ENCODE results near the gene CD151. TPM values are rescaled to one million over a fixed set of nuclear protein-coding genes. Genes with fewer than 3 reads are reported as not detected.

CD151 gene
- total and polyA plus RNA-seq, 2 experiments from 2014 or later = 62.9 to 109 TPM

- no peak overlapping the region for H3K4me3 ChIP-seq
- peaks cover 24% of the 10 kb centered on the region for H3K27me3 Mint-ChIP-seq (ENCODE audit: insufficient read depth, low read depth, poor library complexity)
- H3K27me3 ChIP-seq (ENCODE audit: insufficient read depth) = no peaks in the 10 kb centered on the region
- no peak overlapping the region for H3K27ac ChIP-seq (ENCODE audit: low read depth)
- no peaks in the 10 kb centered on the region for H3K79me2 ChIP-seq (replicated peaks; ENCODE audit: insufficient read depth)
- no peak overlapping the region for H2AFZ ChIP-seq
- no peak overlapping the region for H3K4me2 ChIP-seq
- H3K36me3 Mint-ChIP-seq (ENCODE audit: low read depth) = peaks cover 3% of the 10 kb centered on the region; the same call in 1 of the 3 replicates
- DNase-seq (ENCODE audit: low spot score) = no peak
- TF ChIP-seq JUNB (IDR thresholded peaks at IDR 0.05; ENCODE audit: unreplicated experiment) (no peak), NANOG (IDR thresholded peaks at IDR 0.05; ENCODE audit: borderline replicate concordance) (no peak), REST (IDR thresholded peaks at IDR 0.05; ENCODE audit: unreplicated experiment) (no peak), EZH2 (IDR thresholded peaks at IDR 0.05; ENCODE audit: low read depth, unreplicated experiment) (no peak), ZNF331 (CRISPR knock-in tag; IDR thresholded peaks at IDR 0.05; ENCODE audit: low read depth) (no peak), ZNF462 (CRISPR knock-in tag; IDR thresholded peaks at IDR 0.05) (no peak), POLR2AphosphoS5 (IDR thresholded peaks at IDR 0.05; ENCODE audit: low read depth) (no peak), ZNF114 (CRISPR knock-in tag; IDR thresholded peaks at IDR 0.05) (no peak), CTCF (conservative IDR thresholded peaks at IDR 0.05; ENCODE audit: low read depth in 2 of 2) (no peak), CREB1 (CRISPR knock-in tag; IDR thresholded peaks at IDR 0.05; ENCODE audit: low read depth) (no peak), ETS1 (IDR thresholded peaks at IDR 0.05) (no peak), STAT1 (IDR thresholded peaks at IDR 0.05; ENCODE audit: unreplicated experiment) (no peak), EZH2phosphoT487 (IDR thresholded peaks at IDR 0.05; ENCODE audit: unreplicated experiment) (no peak)
- peaks cover 27% of the 10 kb centered on the region; the same call in 1 of the 2 replicates for H3K4me1 ChIP-seq (ENCODE audit: insufficient read depth)
- H3K27ac Mint-ChIP-seq = no peak overlapping the region
- peaks cover 33% of the 10 kb centered on the region for H4K20me1 ChIP-seq (replicated peaks; ENCODE audit: insufficient read depth)
- peaks cover 37% of the 10 kb centered on the region for H3K4me1 Mint-ChIP-seq
- H3K36me3 ChIP-seq (ENCODE audit: insufficient read depth) = no peaks in the 10 kb centered on the region
- H3K4me3 Mint-ChIP-seq = no peak overlapping the region; the same call in 2 of the 3 replicates
- ATAC-seq = no peak
- H3F3A ChIP-seq (replicated peaks; ENCODE audit: low read depth) = peaks cover 16% of the 10 kb centered on the region
- no peaks in the 10 kb centered on the region; the same call in 2 of the 3 replicates for H3K9me3 Mint-ChIP-seq
- no peaks in the 10 kb centered on the region for H3K9me2 ChIP-seq (ENCODE audit: insufficient read depth)
Observed at GRCh38 chr11:860234-861104, 27.7 kb downstream of the CD151 start.
